CD14-positive monocyte (primary cell): ENCODE data around the gene SLIT3. TPM values are rescaled to one million over a fixed set of nuclear protein-coding genes. Genes with fewer than 3 reads are reported as not detected.

Experiments
- DNase-seq, 3 donors: peaks; one replicate each; pipeline ENCODE4 v3.0.0-alpha.2; 2011 to 2022
- H2AFZ ChIP-seq: 2 replicates; pipeline ENCODE4 v1.6.0; 2012; ENCODE audit warnings: mild to moderate bottlenecking, low read depth, low read length, inconsistent platforms; ENCODE audit not compliant: insufficient read depth, poor library complexity, severe bottlenecking
- H3K27ac ChIP-seq, 2 donors: 1 replicate in 1 of 2; 2 replicates in 1 of 2; pipeline ENCODE4 v1.5.1; 2012 to 2013; ENCODE audit warnings: low read length in 2 of 2, control low read depth in 1 of 2, inconsistent platforms in 1 of 2, low read depth in 1 of 2, mild to moderate bottlenecking in 1 of 2
- H3K27me3 ChIP-seq, 2 donors: one replicate each; pipeline versions ENCODE4 v1.6.0 to v1.6.1; 2011 to 2013; ENCODE audit warnings: low read length in 2 of 2; ENCODE audit not compliant: control insufficient read depth in 2 of 2, insufficient read depth in 2 of 2
- H3K36me3 ChIP-seq, 2 donors: replicated peaks in 1 of 2; 1 replicate in 1 of 2; 2 replicates in 1 of 2; pipeline versions ENCODE4 v1.5.1 to v1.6.1; 2012 to 2013; ENCODE audit warnings: low read length in 2 of 2, control low read depth in 1 of 2, inconsistent platforms in 1 of 2, mild to moderate bottlenecking in 1 of 2; ENCODE audit not compliant: insufficient read depth in 2 of 2, control insufficient read depth in 1 of 2
- H3K4me1 ChIP-seq, 2 donors: 1 replicate in 1 of 2; 2 replicates in 1 of 2; pipeline versions ENCODE4 v1.5.1 to v1.6.1; 2012 to 2013; ENCODE audit warnings: low read length in 2 of 2, control low read depth in 1 of 2, inconsistent platforms in 1 of 2, mild to moderate bottlenecking in 1 of 2, moderate library complexity in 1 of 2; ENCODE audit not compliant: insufficient read depth in 2 of 2, control insufficient read depth in 1 of 2
- H3K4me2 ChIP-seq: replicated peaks from 2 replicates; pipeline ENCODE3; 2012; ENCODE audit warnings: low read length, moderate library complexity, mild to moderate bottlenecking; ENCODE audit not compliant: poor library complexity, severe bottlenecking; ENCODE audit errors: extremely low read depth
- H3K4me3 ChIP-seq, 3 experiments: fragments of 200-600 bp in 1 of 3; sonication (generic) in 1 of 3; replicated peaks in 1 of 3; 1 replicate in 2 of 3; 2 replicates in 1 of 3; pipeline ENCODE4 v1.5.1; 2011 to 2013; ENCODE audit warnings: low read length in 3 of 3, mild to moderate bottlenecking in 3 of 3, control low read depth in 2 of 3, low read depth in 2 of 3, inconsistent platforms in 1 of 3, moderate library complexity in 1 of 3
- H3K79me2 ChIP-seq: 2 replicates; pipeline ENCODE4 v1.6.0; 2012; ENCODE audit warnings: mild to moderate bottlenecking, control low read depth, inconsistent platforms, low read length, moderate library complexity; ENCODE audit not compliant: insufficient read depth
- H3K9ac ChIP-seq: 2 replicates; pipeline ENCODE4 v1.6.0; 2017; ENCODE audit warnings: low read length, mild to moderate bottlenecking; ENCODE audit not compliant: insufficient read depth, poor library complexity, severe bottlenecking
- H3K9me3 ChIP-seq, 2 donors: replicated peaks in 1 of 2; 1 replicate in 1 of 2; 2 replicates in 1 of 2; pipeline versions ENCODE4 v1.5.1 to v1.6.1; 2012 to 2013; ENCODE audit warnings: low read length in 2 of 2, control low read depth in 1 of 2; ENCODE audit not compliant: control insufficient read depth in 1 of 2, insufficient read depth in 1 of 2
- H4K20me1 ChIP-seq: 2 replicates; pipeline ENCODE4 v1.6.0; 2012; ENCODE audit warnings: mild to moderate bottlenecking, low read length, control low read depth, moderate library complexity; ENCODE audit not compliant: insufficient read depth
- H3K27ac Mint-ChIP-seq, 7 donors: one replicate each; pipeline ENCODE4 v1.8.0; 2020; ENCODE audit warnings: mild to moderate bottlenecking in 7 of 7, mixed read lengths in 7 of 7, moderate library complexity in 6 of 7, inconsistent platforms in 2 of 7
- H3K27me3 Mint-ChIP-seq, 3 donors: one replicate each; pipeline ENCODE4 v1.8.0; 2021 to 2022; ENCODE audit warnings: low read depth in 3 of 3, mild to moderate bottlenecking in 3 of 3, mixed read lengths in 3 of 3, moderate library complexity in 3 of 3, inconsistent platforms in 1 of 3
- H3K36me3 Mint-ChIP-seq, 2 donors: one replicate each; pipeline ENCODE4 v1.8.0; 2020; ENCODE audit warnings: mixed read lengths in 2 of 2, inconsistent platforms in 1 of 2, mild to moderate bottlenecking in 1 of 2
- H3K4me1 Mint-ChIP-seq: one replicate; pipeline ENCODE4 v1.8.0; 2020; ENCODE audit warnings: mild to moderate bottlenecking, mixed read lengths
- H3K4me3 Mint-ChIP-seq, 2 donors: one replicate each; pipeline ENCODE4 v1.8.0; 2020; ENCODE audit warnings: mild to moderate bottlenecking in 2 of 2, mixed read lengths in 2 of 2, moderate library complexity in 1 of 2
- H3K9me3 Mint-ChIP-seq, 7 donors: one replicate each; pipeline ENCODE4 v1.8.0; 2020 to 2022; ENCODE audit warnings: mixed read lengths in 7 of 7, mild to moderate bottlenecking in 6 of 7, moderate library complexity in 6 of 7, inconsistent platforms in 2 of 7
- WGBS: methylation state at CpG from one replicate; pipeline ENCODE4 v1.1.5; 2013; ENCODE audit warnings: missing lambda C conversion rate; ENCODE audit not compliant: insufficient coverage; 5-methylcytosine and 5-hydroxymethylcytosine counted together
- intact Hi-C, 2 donors: fragments of 100-400 bp; cut with micrococcal nuclease; formaldehyde crosslinking; loops; one replicate each; pipeline versions ENCODE4 v1.15.0 to v1.15.1; 2023
- polyA plus RNA-seq, 3 donors: library from polyadenylated mRNA; depleted of rRNA in 1 of 3; unstranded in 2 of 3; stranded (reverse) in 1 of 3; fragments of 300-500 nt in 2 of 3; fragments of >200 nt in 1 of 3; fragmentation: Illumina TruSeq in 2 of 3; gene quantifications; 1 replicate in 2 of 3; 2 replicates in 1 of 3; pipeline ENCODE4 v1.2.3, GENCODE V29; 2012 to 2021
- TF ChIP-seq, protein P1 (sequence below): fragments of 200-600 bp; IDR thresholded peaks from one replicate; pipeline ENCODE4 v1.8.0; 2022; ENCODE audit warnings: antibody characterized with exemption, mild to moderate bottlenecking

The SLIT3 gene
- polyA plus RNA-seq, 3 donors, result not detected

DNA sequence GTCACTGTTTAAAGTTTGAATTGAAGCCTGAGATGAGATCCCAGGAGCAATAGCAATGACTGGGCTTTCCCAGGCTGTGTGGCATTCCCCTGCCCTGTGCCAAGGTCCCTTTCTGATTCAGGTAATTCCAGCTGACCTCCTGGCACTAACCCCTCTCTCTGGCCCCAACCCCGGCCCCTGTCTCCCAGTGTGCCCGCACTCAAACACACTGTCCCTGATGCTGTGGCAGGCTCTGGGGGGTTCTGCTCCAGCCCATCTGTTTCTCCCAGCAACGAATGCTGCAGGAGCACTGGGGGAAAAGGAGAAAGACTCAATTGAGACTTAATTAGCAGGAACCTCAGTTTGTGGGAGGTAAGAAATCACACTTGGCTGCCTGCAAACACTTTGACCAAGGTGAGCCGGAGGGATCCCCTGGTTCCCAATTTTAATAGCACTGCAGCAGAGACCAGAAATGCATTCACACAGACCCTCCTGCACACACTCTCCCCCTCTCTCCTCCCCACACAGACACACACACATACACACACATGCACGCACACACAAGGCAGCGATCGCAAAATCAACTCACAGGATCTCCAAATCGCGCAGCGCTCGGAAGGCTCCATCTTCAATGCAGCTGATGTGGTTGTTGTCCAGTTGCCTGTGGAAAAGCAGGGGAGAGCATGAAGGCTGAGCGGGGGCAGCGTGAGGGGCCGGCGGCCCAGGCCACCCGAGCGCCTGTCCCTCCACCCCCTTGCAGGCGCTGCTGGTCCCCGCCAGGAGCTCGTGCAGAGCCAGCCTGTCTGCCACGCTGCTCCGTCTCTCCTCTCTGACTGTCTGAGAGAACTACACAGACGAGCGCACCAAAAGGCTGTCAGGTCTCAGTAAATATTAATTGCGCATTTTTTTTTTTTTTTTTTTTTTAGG, 456.7 kb downstream of the SLIT3 start:
- no peaks in the 10 kb centered on the region for H3K4me1 Mint-ChIP-seq
- DNase-seq, result no peak
- H3K4me2 ChIP-seq, result no peak overlapping the region
- no peaks in the 10 kb centered on the region for H3K36me3 Mint-ChIP-seq
- no peak overlapping the region for H3K4me3 ChIP-seq
- WGBS, result 96% methylated on average over 18 of the region's 25 CpGs
- no peak overlapping the region for H3K9ac ChIP-seq
- H3K9me3 ChIP-seq, result no peaks in the 10 kb centered on the region
- H3K27ac Mint-ChIP-seq, result no peak overlapping the region
- H3K36me3 ChIP-seq, result no peaks in the 10 kb centered on the region
- H3K79me2 ChIP-seq, result no peaks in the 10 kb centered on the region
- H3K9me3 Mint-ChIP-seq, result peaks cover 0 to 1% (median 0%) of the 10 kb centered on the region in 7 donors
- no peak overlapping the region for H2AFZ ChIP-seq
- no peak overlapping the region for H3K4me3 Mint-ChIP-seq
- no peak overlapping the region for H3K27ac ChIP-seq
- peaks cover 0 to 11% (median 4%) of the 10 kb centered on the region in 3 donors for H3K27me3 Mint-ChIP-seq
- no peaks in the 10 kb centered on the region for H4K20me1 ChIP-seq
- intact Hi-C loops, result no loop called here
- no peaks in the 10 kb centered on the region for H3K27me3 ChIP-seq
- TF ChIP-seq, protein P1, sequence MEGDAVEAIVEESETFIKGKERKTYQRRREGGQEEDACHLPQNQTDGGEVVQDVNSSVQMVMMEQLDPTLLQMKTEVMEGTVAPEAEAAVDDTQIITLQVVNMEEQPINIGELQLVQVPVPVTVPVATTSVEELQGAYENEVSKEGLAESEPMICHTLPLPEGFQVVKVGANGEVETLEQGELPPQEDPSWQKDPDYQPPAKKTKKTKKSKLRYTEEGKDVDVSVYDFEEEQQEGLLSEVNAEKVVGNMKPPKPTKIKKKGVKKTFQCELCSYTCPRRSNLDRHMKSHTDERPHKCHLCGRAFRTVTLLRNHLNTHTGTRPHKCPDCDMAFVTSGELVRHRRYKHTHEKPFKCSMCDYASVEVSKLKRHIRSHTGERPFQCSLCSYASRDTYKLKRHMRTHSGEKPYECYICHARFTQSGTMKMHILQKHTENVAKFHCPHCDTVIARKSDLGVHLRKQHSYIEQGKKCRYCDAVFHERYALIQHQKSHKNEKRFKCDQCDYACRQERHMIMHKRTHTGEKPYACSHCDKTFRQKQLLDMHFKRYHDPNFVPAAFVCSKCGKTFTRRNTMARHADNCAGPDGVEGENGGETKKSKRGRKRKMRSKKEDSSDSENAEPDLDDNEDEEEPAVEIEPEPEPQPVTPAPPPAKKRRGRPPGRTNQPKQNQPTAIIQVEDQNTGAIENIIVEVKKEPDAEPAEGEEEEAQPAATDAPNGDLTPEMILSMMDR, result no peak
- no peaks in the 10 kb centered on the region for H3K4me1 ChIP-seq

DNA sequence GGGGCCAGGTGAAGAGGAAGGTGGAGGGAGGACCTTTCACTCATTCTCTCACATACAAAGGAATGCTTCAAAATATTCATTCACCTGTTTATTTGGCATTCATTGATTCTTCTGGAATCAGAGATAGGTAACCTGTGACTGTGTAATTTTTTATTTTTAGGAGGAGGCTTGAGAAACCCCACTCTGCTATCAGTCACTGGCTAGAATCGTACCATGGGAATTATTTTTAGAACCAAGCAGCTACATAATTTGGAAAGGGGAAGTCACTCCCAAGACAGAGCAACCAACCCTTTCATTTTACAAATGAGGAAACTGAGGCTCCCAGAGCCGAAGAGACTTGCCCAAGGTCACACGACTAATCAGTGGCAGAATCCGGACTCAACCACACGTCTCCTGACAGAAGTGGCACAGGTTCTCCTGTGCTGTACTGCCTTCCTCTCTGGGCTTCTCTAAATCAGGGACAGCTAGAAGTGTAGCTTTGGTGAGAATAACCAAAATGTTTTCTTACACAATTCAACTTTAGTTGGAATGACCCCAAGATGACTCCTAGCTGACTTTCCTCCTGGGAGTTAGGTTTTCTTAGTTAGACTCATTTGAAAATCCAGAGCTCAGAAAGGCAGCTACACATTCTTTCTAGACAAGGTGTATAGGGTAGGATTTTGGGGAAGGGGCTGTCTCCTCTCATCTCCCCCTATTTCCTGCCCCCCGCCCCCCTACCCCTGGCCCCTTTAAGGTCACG, 457.5 kb downstream of the SLIT3 start:
- no peaks in the 10 kb centered on the region for H3K9me3 ChIP-seq
- WGBS, result 67% methylated on average over 4 of the region's 7 CpGs

More for the DNA sequence above, 457.5 kb downstream of the SLIT3 start:
- Histone ChIP-seq H3K36me3 (no peaks in the 10 kb centered on the region), H3K4me1 (no peaks in the 10 kb centered on the region), H3K27me3 (no peaks in the 10 kb centered on the region), H3K27ac (no peak overlapping the region), H3K79me2 (no peaks in the 10 kb centered on the region), H2AFZ (no peak overlapping the region), H3K4me3 (no peak overlapping the region), H3K4me2 (no peak overlapping the region), H4K20me1 (no peaks in the 10 kb centered on the region), H3K9ac (no peak overlapping the region)
- peaks cover 0 to 11% (median 7%) of the 10 kb centered on the region in 3 donors for H3K27me3 Mint-ChIP-seq
- no peak overlapping the region for H3K27ac Mint-ChIP-seq
- no peaks in the 10 kb centered on the region for H3K36me3 Mint-ChIP-seq
- intact Hi-C loops, result no loop called here
- TF ChIP-seq, protein P1, result no peak
- DNase-seq, result no peak
- H3K9me3 Mint-ChIP-seq, result peaks cover 0 to 4% (median 0%) of the 10 kb centered on the region in 7 donors
- H3K4me1 Mint-ChIP-seq, result no peaks in the 10 kb centered on the region
- no peak overlapping the region for H3K4me3 Mint-ChIP-seq
